Fibroblast of the aortic adventitia (primary cell): Measurements from ENCODE around the gene FCN1. TPM values are rescaled to one million over a fixed set of nuclear protein-coding genes. Genes with fewer than 3 reads are reported as not detected.
A peak's percentile ranks its signal among the peaks of the same experiment; 100 is the strongest.

Experiments
- DNase-seq: peaks from one replicate; pipeline ENCODE4 v3.0.0-alpha.2; 2010; ENCODE audit warnings: low read depth
- H3K4me3 ChIP-seq: 2 replicates; pipeline ENCODE4 v1.5.1; 2011; ENCODE audit warnings: low read depth, mild to moderate bottlenecking, control low read depth, low read length, moderate library complexity
- CTCF ChIP-seq: IDR thresholded peaks from 2 replicates; pipeline ENCODE4 v1.5.1; 2011; ENCODE audit warnings: mild to moderate bottlenecking, low read length, control low read depth, inconsistent platforms; ENCODE audit not compliant: insufficient read depth
- total RNA-seq: library from RNA; depleted of rRNA; stranded (reverse); fragments of >200 nt; gene quantifications from 2 replicates; pipeline ENCODE4 v1.2.3, GENCODE V29; 2012; ENCODE audit warnings: low replicate concordance

FCN1 gene
- total RNA-seq, 1 donor: not detected

- TF ChIP-seq CTCF: no peak
- no peak overlapping the region for H3K4me3 ChIP-seq
- DNase-seq: no peak
Observed at GRCh38 chr9:134897584-134898170, 20.0 kb downstream of the FCN1 start.

GRCh38 chr9:134896834-134897583, 20.7 kb downstream of the FCN1 start:
- no peak for TF ChIP-seq CTCF
- no peak overlapping the region for H3K4me3 ChIP-seq
- DNase-seq: no peak

- TF ChIP-seq CTCF: no peak
- no peak overlapping the region for H3K4me3 ChIP-seq
- peak; percentile 81 for DNase-seq
Observed at GRCh38 chr9:134895908-134896833, 21.5 kb downstream of the FCN1 start.

GRCh38 chr9:134895567-134895907, 22.2 kb downstream of the FCN1 start:
- no peak for DNase-seq
- H3K4me3 ChIP-seq: no peak overlapping the region
- TF ChIP-seq CTCF: no peak

- TF ChIP-seq CTCF: no peak
- H3K4me3 ChIP-seq: no peak overlapping the region
- peak; percentile 40 for DNase-seq
Observed at GRCh38 chr9:134895097-134895496, 22.6 kb downstream of the FCN1 start.

GRCh38 chr9:134894136-134894860, 23.4 kb downstream of the FCN1 start:
- no peak for TF ChIP-seq CTCF
- DNase-seq: no peak
- H3K4me3 ChIP-seq: no peak overlapping the region
